HG02840 (cell line): Measurements from ENCODE around the gene USP48.

Source experiments
- ATAC-seq: cut with Tn5 transposase; IDR thresholded peaks from one replicate; pipeline ENCODE4 v1.9.1; 2021; ENCODE audit warnings: mild to moderate bottlenecking, moderate library complexity, moderate number of reproducible peaks; ENCODE audit not compliant: unreplicated experiment, low FRiP score

The USP48 gene

GRCh38 chr1:21749859-21750468 lies 33.0 kb downstream of the USP48 start:
- ATAC-seq, result no peak

GRCh38 chr1:21749109-21749508 lies 33.8 kb downstream of the USP48 start:
- ATAC-seq, result no peak

- ATAC-seq, result no peak
Measured at GRCh38 chr1:21743476-21743875, 39.5 kb downstream of the USP48 start.

GRCh38 chr1:21742578-21742977 lies 40.4 kb downstream of the USP48 start:
- no peak for ATAC-seq

- no peak for ATAC-seq
Measured at GRCh38 chr1:21741206-21741605, 41.7 kb downstream of the USP48 start.

- ATAC-seq, result no peak
Measured at GRCh38 chr1:21736876-21737275, 46.1 kb downstream of the USP48 start.

- no peak for ATAC-seq
Measured at GRCh38 chr1:21736011-21736410, 46.9 kb downstream of the USP48 start.

GRCh38 chr1:21734526-21734925 lies 48.4 kb downstream of the USP48 start:
- no peak for ATAC-seq

GRCh38 chr1:21732664-21733063 lies 50.3 kb downstream of the USP48 start:
- no peak for ATAC-seq

GRCh38 chr1:21725748-21726392 lies 57.1 kb downstream of the USP48 start:
- no peak for ATAC-seq

- ATAC-seq, result no peak
Measured at GRCh38 chr1:21724570-21724969, 58.4 kb downstream of the USP48 start.

- ATAC-seq, result no peak
Measured at GRCh38 chr1:21724098-21724497, 58.9 kb downstream of the USP48 start.

- no peak for ATAC-seq
Measured at GRCh38 chr1:21721295-21721985, 61.5 kb downstream of the USP48 start.

GRCh38 chr1:21716169-21716568 lies 66.8 kb downstream of the USP48 start:
- no peak for ATAC-seq

GRCh38 chr1:21707891-21708290 lies 75.1 kb downstream of the USP48 start:
- ATAC-seq, result no peak

- no peak for ATAC-seq
Measured at GRCh38 chr1:21707086-21707840, 75.7 kb downstream of the USP48 start.

- ATAC-seq, result no peak
Measured at GRCh38 chr1:21706151-21706835, 76.7 kb downstream of the USP48 start.

- ATAC-seq, result no peak
Measured at GRCh38 chr1:21705303-21705980, 77.5 kb downstream of the USP48 start.

GRCh38 chr1:21704145-21704544 lies 78.8 kb downstream of the USP48 start:
- no peak for ATAC-seq
